Measurements from ENCODE around the gene STEAP1B. TPM values are rescaled to one million over a fixed set of nuclear protein-coding genes. Genes with fewer than 3 reads are reported as not detected.

The STEAP1B gene
- polyA plus RNA-seq, 3 donors = 0.16 TPM; not detected in 2

- no peak overlapping the region for H3K4me2 ChIP-seq (replicated peaks; ENCODE audit: extremely low read depth, low read length, poor library complexity, severe bottlenecking)
- no peaks in the 10 kb centered on the region for H3K36me3 ChIP-seq (replicated peaks in 1 of 2; ENCODE audit: control insufficient read depth in 1 of 2, insufficient read depth in 2 of 2, low read length in 2 of 2)
- peaks cover 0 to 2% (median 1%) of the 10 kb centered on the region in 3 donors for H3K27me3 Mint-ChIP-seq (ENCODE audit: low read depth in 3 of 3)
- no peak overlapping the region for H3K4me3 Mint-ChIP-seq
- H3K27ac Mint-ChIP-seq = peak overlapping the region in 1 of 7 donors; percentile 1
- no peak overlapping the region for H3K27ac ChIP-seq (ENCODE audit: low read depth in 1 of 2, low read length in 2 of 2)
- no peaks in the 10 kb centered on the region for H3K9me3 Mint-ChIP-seq
- intact Hi-C loops (cut with micrococcal nuclease) = no loop called here
- TF ChIP-seq CTCF (IDR thresholded peaks at IDR 0.05) = no peak
- H3K9me3 ChIP-seq (replicated peaks in 1 of 2; ENCODE audit: control insufficient read depth in 1 of 2, insufficient read depth in 1 of 2, low read length in 2 of 2) = no peaks in the 10 kb centered on the region
- WGBS (ENCODE audit: insufficient coverage) = 87% methylated on average over 3 of the region's 3 CpGs
- no peak overlapping the region for H2AFZ ChIP-seq (ENCODE audit: insufficient read depth, low read depth, low read length, poor library complexity, severe bottlenecking)
- no peak for DNase-seq
- peaks cover 2% of the 10 kb centered on the region for H3K4me1 Mint-ChIP-seq
- no peaks in the 10 kb centered on the region for H4K20me1 ChIP-seq (ENCODE audit: insufficient read depth, low read length)
- no peak overlapping the region for H3K9ac ChIP-seq (ENCODE audit: insufficient read depth, low read length, poor library complexity, severe bottlenecking)
- H3K79me2 ChIP-seq (ENCODE audit: insufficient read depth, low read length) = no peaks in the 10 kb centered on the region
- no peaks in the 10 kb centered on the region for H3K27me3 ChIP-seq (ENCODE audit: control insufficient read depth in 2 of 2, insufficient read depth in 2 of 2, low read length in 2 of 2)
- no peak overlapping the region for H3K4me3 ChIP-seq (replicated peaks in 1 of 3; ENCODE audit: low read depth in 2 of 3, low read length in 3 of 3)
- no peaks in the 10 kb centered on the region for H3K4me1 ChIP-seq (ENCODE audit: control insufficient read depth in 1 of 2, insufficient read depth in 2 of 2, low read length in 2 of 2)
- H3K36me3 Mint-ChIP-seq = no peaks in the 10 kb centered on the region
Observed at GRCh38 chr7:22427104-22427503, 72.9 kb downstream of the STEAP1B start.

GRCh38 chr7:22426463-22427094, 73.4 kb downstream of the STEAP1B start:
- Histone ChIP-seq H3K9ac (ENCODE audit: insufficient read depth, low read length, poor library complexity, severe bottlenecking) (no peak overlapping the region), H3K4me1 (ENCODE audit: control insufficient read depth in 1 of 2, insufficient read depth in 2 of 2, low read length in 2 of 2) (no peaks in the 10 kb centered on the region), H4K20me1 (ENCODE audit: insufficient read depth, low read length) (no peaks in the 10 kb centered on the region), H3K4me3 (replicated peaks in 1 of 3; ENCODE audit: low read depth in 2 of 3, low read length in 3 of 3) (no peak overlapping the region), H3K9me3 (replicated peaks in 1 of 2; ENCODE audit: control insufficient read depth in 1 of 2, insufficient read depth in 1 of 2, low read length in 2 of 2) (no peaks in the 10 kb centered on the region), H3K4me2 (replicated peaks; ENCODE audit: extremely low read depth, low read length, poor library complexity, severe bottlenecking) (no peak overlapping the region), H3K79me2 (ENCODE audit: insufficient read depth, low read length) (no peaks in the 10 kb centered on the region), H3K36me3 (replicated peaks in 1 of 2; ENCODE audit: control insufficient read depth in 1 of 2, insufficient read depth in 2 of 2, low read length in 2 of 2) (no peaks in the 10 kb centered on the region), H2AFZ (ENCODE audit: insufficient read depth, low read depth, low read length, poor library complexity, severe bottlenecking) (no peak overlapping the region), H3K27ac (ENCODE audit: low read depth in 1 of 2, low read length in 2 of 2) (no peak overlapping the region), H3K27me3 (ENCODE audit: control insufficient read depth in 2 of 2, insufficient read depth in 2 of 2, low read length in 2 of 2) (no peaks in the 10 kb centered on the region)
- Mint-ChIP-seq H3K4me1 (peaks cover 2% of the 10 kb centered on the region), H3K9me3 (no peaks in the 10 kb centered on the region), H3K4me3 (no peak overlapping the region), H3K27ac (no peak overlapping the region), H3K27me3 (ENCODE audit: low read depth in 3 of 3) (peaks cover 0 to 2% (median 1%) of the 10 kb centered on the region in 3 donors), H3K36me3 (no peaks in the 10 kb centered on the region)
- WGBS (ENCODE audit: insufficient coverage) = 0% methylated on average over 1 of the region's 4 CpGs
- DNase-seq = peak; percentile 2 to 21 (median 14)
- no peak for TF ChIP-seq CTCF (IDR thresholded peaks at IDR 0.05)
- intact Hi-C loops (cut with micrococcal nuclease) = no loop called here
